ENCODE results near the gene DHRS13. TPM values are rescaled to one million over a fixed set of nuclear protein-coding genes. Genes with fewer than 3 reads are reported as not detected.

The DHRS13 gene
- total and polyA plus RNA-seq, 10 of the 15 experiments (the other 5 are each of a cell fraction or from before 2014, with no cell fraction given): 0.18 to 55.2 (median 31.3) TPM; not detected in 1

DNA sequence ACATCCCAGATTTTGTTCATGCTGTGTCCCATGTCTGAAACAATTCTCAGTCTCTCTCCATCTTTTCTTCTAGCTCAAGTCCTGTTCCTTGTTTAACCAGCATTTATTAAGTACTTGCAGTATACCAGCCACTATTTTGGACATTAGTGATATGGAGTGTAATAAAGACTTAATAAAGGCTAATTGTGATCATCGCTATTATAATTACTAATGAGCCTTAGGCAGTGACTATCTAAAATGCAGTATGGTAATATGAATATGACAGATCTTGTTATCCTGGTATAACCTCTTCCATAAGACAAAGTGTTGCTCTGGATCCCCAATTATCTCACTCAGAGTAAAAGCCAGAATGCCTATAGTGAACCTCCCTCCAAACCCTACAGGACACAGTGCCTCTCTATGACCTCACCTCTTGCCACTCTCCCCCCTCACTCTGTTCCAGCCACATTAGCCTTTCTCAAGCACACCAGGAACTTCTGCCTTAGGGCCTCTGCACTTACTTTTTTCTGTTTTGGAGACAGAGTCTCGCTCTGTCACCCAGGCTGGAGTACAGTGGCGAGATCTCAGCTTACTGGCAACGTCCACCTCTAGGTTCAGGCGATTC lies 3.6 kb downstream of the DHRS13 start:
- RAD21 ChIA-PET (ENCODE audit: unreplicated experiment): interaction anchor here (1.0 to 5.9 kb wide), 6 partner anchors 28 to 180 kb away, joined by 3 to 29 read pairs (median 15); partner anchors contain the start of gene RPL23A
- CTCF ChIA-PET: interaction anchor here (0.6 to 17.3 kb wide), 6 partner anchors 22 to 171 kb away, joined by 3 to 175 read pairs (median 18); partner anchors contain the start of genes FAM222B, NEK8 and TLCD1
- peaks cover 26% of the 10 kb centered on the region for H3K4me1 ChIP-seq (ENCODE audit: control insufficient read depth, insufficient read depth, low read length)
- no peaks in the 10 kb centered on the region for H3K36me3 ChIP-seq (ENCODE audit: control insufficient read depth in 2 of 2, insufficient read depth in 2 of 2, low read length in 1 of 2)
- H3K9me3 ChIP-seq (replicated peaks; ENCODE audit: control insufficient read depth, insufficient read depth, low read length): no peaks in the 10 kb centered on the region
- 91% methylated on average over 5 of the region's 5 CpGs for WGBS (ENCODE audit: insufficient coverage, insufficient replicate concordance, low lambda C conversion rate, missing lambda C conversion rate)
- no peak overlapping the region for H2AFZ ChIP-seq (ENCODE audit: control insufficient read depth, low read depth, low read length)
- FAIRE-seq: no peak
- H3K4me2 ChIP-seq (ENCODE audit: control insufficient read depth, insufficient read depth): no peak overlapping the region
- H3K79me2 ChIP-seq (ENCODE audit: control insufficient read depth, insufficient read depth, low read length): peaks cover 22% of the 10 kb centered on the region
- no peak overlapping the region for H3K27ac ChIP-seq (ENCODE audit: control insufficient read depth, insufficient read depth)
- POLR2A ChIA-PET: interaction anchor here (0.6 to 3.0 kb wide), 10 partner anchors 11 to 253 kb away, joined by 3 to 20 read pairs (median 4); partner anchors contain the start of gene FAM222B
- no peak for ATAC-seq
- H3K4me3 ChIP-seq: no peak overlapping the region
- in situ Hi-C loops (cut with MboI): loop anchor here (25.0 kb wide), 1 partner anchor 1412 kb away; no protein-coding TSS in a partner anchor
- H4K20me1 ChIP-seq (ENCODE audit: control insufficient read depth, insufficient read depth): no peaks in the 10 kb centered on the region
- intact Hi-C loops (cut with micrococcal nuclease; ENCODE audit: unreplicated experiment): no loop called here
- SMC1A ChIA-PET (ENCODE audit: uncharacterized antibody, unreplicated experiment): interaction anchor here (0.8 to 5.8 kb wide), 11 partner anchors 39 to 180 kb away, joined by 3 to 37 read pairs (median 6); partner anchors contain the start of genes FAM222B, NEK8, PHF12 and RPL23A
- H3K27me3 ChIP-seq (replicated peaks in 1 of 2; ENCODE audit: control insufficient read depth in 2 of 2, insufficient read depth in 2 of 2, low read length in 1 of 2): no peaks in the 10 kb centered on the region
- TF ChIP-seq CBX3 (IDR thresholded peaks at IDR 0.05; ENCODE audit: borderline replicate concordance, low read depth) (no peak), ZNF622 (IDR thresholded peaks at IDR 0.05) (no peak), MXI1 (IDR thresholded peaks at IDR 0.05; ENCODE audit: low read depth, low read length) (no peak), SREBF1 (IDR thresholded peaks at IDR 0.05; ENCODE audit: low read length) (no peak), ZSCAN29 (IDR thresholded peaks at IDR 0.05) (no peak), BMI1 (IDR thresholded peaks at IDR 0.05; ENCODE audit: borderline replicate concordance) (no peak)
- no peak overlapping the region for H3K9ac ChIP-seq (ENCODE audit: control insufficient read depth, insufficient read depth, low read length)
- DNase-seq (ENCODE audit: low read depth, low spot score): no peak
- no TSS peak for BruUV-seq (replicated peaks)

Measured in GM12878 (cell line).